Measurements from ENCODE around the gene RBM28. TPM values are rescaled to one million over a fixed set of nuclear protein-coding genes. Genes with fewer than 3 reads are reported as not detected.

The RBM28 gene
- total RNA-seq, 1 donor from 2014 or later = 42.8 TPM

GRCh38 chr7:128385988-128386925, 42.5 kb upstream of the RBM28 start:
- Mint-ChIP-seq H3K27me3 (ENCODE audit: unreplicated experiment) (peaks cover 19% of the 10 kb centered on the region), H3K4me3 (ENCODE audit: unreplicated experiment) (no peak overlapping the region), H3K36me3 (ENCODE audit: low read depth, unreplicated experiment) (no peaks in the 10 kb centered on the region), H3K4me1 (ENCODE audit: unreplicated experiment) (no peaks in the 10 kb centered on the region), H3K27ac (ENCODE audit: unreplicated experiment) (peak overlapping the region; percentile 18), H3K9me3 (ENCODE audit: unreplicated experiment) (no peaks in the 10 kb centered on the region)
- no peak for DNase-seq (ENCODE audit: low spot score)
- TF ChIP-seq CTCF (IDR thresholded peaks at IDR 0.05; ENCODE audit: unreplicated experiment) = no peak

- Mint-ChIP-seq H3K27ac (ENCODE audit: unreplicated experiment) (no peak overlapping the region), H3K4me1 (ENCODE audit: unreplicated experiment) (no peaks in the 10 kb centered on the region), H3K27me3 (ENCODE audit: unreplicated experiment) (peaks cover 18% of the 10 kb centered on the region), H3K36me3 (ENCODE audit: low read depth, unreplicated experiment) (no peaks in the 10 kb centered on the region), H3K9me3 (ENCODE audit: unreplicated experiment) (no peaks in the 10 kb centered on the region), H3K4me3 (ENCODE audit: unreplicated experiment) (no peak overlapping the region)
- TF ChIP-seq CTCF (IDR thresholded peaks at IDR 0.05; ENCODE audit: unreplicated experiment) = no peak
- DNase-seq (ENCODE audit: low spot score) = no peak
Observed at GRCh38 chr7:128384726-128385125, 41.0 kb upstream of the RBM28 start.

- Mint-ChIP-seq H3K4me1 (ENCODE audit: unreplicated experiment) (no peaks in the 10 kb centered on the region), H3K4me3 (ENCODE audit: unreplicated experiment) (no peak overlapping the region), H3K9me3 (ENCODE audit: unreplicated experiment) (no peaks in the 10 kb centered on the region), H3K27me3 (ENCODE audit: unreplicated experiment) (peaks cover 18% of the 10 kb centered on the region), H3K27ac (ENCODE audit: unreplicated experiment) (no peak overlapping the region), H3K36me3 (ENCODE audit: low read depth, unreplicated experiment) (no peaks in the 10 kb centered on the region)
- no peak for DNase-seq (ENCODE audit: low spot score)
- no peak for TF ChIP-seq CTCF (IDR thresholded peaks at IDR 0.05; ENCODE audit: unreplicated experiment)
Observed at GRCh38 chr7:128383776-128384175, 40.1 kb upstream of the RBM28 start.

GRCh38 chr7:128381161-128381821, 37.6 kb upstream of the RBM28 start:
- no peak overlapping the region for H3K4me3 Mint-ChIP-seq (ENCODE audit: unreplicated experiment)
- DNase-seq (ENCODE audit: low spot score) = peak; percentile 63
- no peak overlapping the region for H3K27ac Mint-ChIP-seq (ENCODE audit: unreplicated experiment)

More at GRCh38 chr7:128381161-128381821, 37.6 kb upstream of the RBM28 start:
- H3K27me3 Mint-ChIP-seq (ENCODE audit: unreplicated experiment) = peaks cover 18% of the 10 kb centered on the region
- TF ChIP-seq CTCF (IDR thresholded peaks at IDR 0.05; ENCODE audit: unreplicated experiment) = peak; percentile 75
- no peaks in the 10 kb centered on the region for H3K36me3 Mint-ChIP-seq (ENCODE audit: low read depth, unreplicated experiment)
- H3K9me3 Mint-ChIP-seq (ENCODE audit: unreplicated experiment) = no peaks in the 10 kb centered on the region
- no peaks in the 10 kb centered on the region for H3K4me1 Mint-ChIP-seq (ENCODE audit: unreplicated experiment)

Measured in endothelial cell (in vitro differentiated cells).